Activated CD4-positive, alpha-beta T cell treated with anti-CD3 and anti-CD28 coated beads for 36 hours (primary cell): ENCODE measurements around the gene CALY. TPM values are rescaled to one million over a fixed set of nuclear protein-coding genes. Genes with fewer than 3 reads are reported as not detected.

Experiments used
- ATAC-seq: fragments of 200-7000 bp; cut with Tn5 transposase; one replicate; pipeline ENCODE4 v1.10.0; 2021; ENCODE audit warnings: mild to moderate bottlenecking, moderate library complexity
- CTCF ChIA-PET: fragments of 350-600 bp; sonication (Branson Sonifier 250); formaldehyde crosslinking; loops from one replicate; lab custom pipeline; 2021; ENCODE audit warnings: antibody characterized with exemption; lab: Charles Lee
- POLR2A ChIA-PET: fragments of 350-600 bp; sonication (Branson Sonifier 250); formaldehyde crosslinking; loops from one replicate; lab custom pipeline; 2021; ENCODE audit warnings: antibody characterized with exemption, inconsistent platforms; lab: Charles Lee
- DNase-seq: peaks from one replicate; pipeline ENCODE4 v3.0.0-alpha.2; 2020
- H3K27ac Mint-ChIP-seq: one replicate; pipeline ENCODE4 v1.8.0; 2021; ENCODE audit warnings: mixed read lengths
- H3K27me3 Mint-ChIP-seq: one replicate; pipeline ENCODE4 v1.8.0; 2021; ENCODE audit warnings: mixed read lengths
- H3K36me3 Mint-ChIP-seq: one replicate; pipeline ENCODE4 v1.8.0; 2021; ENCODE audit warnings: low read depth, mixed read lengths
- H3K4me1 Mint-ChIP-seq: one replicate; pipeline ENCODE4 v1.8.0; 2021; ENCODE audit warnings: mixed read lengths
- H3K4me3 Mint-ChIP-seq: one replicate; pipeline ENCODE4 v1.8.0; 2021; ENCODE audit warnings: mild to moderate bottlenecking, moderate library complexity, mixed read lengths
- H3K9me3 Mint-ChIP-seq: one replicate; pipeline ENCODE4 v1.8.0; 2021; ENCODE audit warnings: low read depth, mixed read lengths
- intact Hi-C, 2 experiments: fragments of 100-400 bp; cut with DNase I in 1 of 2; cut with micrococcal nuclease in 1 of 2; formaldehyde crosslinking; loops; one replicate each; pipeline versions ENCODE4 v1.14.2 to v1.15.1; 2022 to 2024; cut with DNase I, micrococcal nuclease
- total RNA-seq, 2 experiments: library from RNA; stranded (reverse); gene quantifications; one replicate each; pipeline ENCODE4 v1.2.3, GENCODE V29; 2021

The CALY gene
- total RNA-seq, 2 experiments from 2014 or later, result not detected

DNA sequence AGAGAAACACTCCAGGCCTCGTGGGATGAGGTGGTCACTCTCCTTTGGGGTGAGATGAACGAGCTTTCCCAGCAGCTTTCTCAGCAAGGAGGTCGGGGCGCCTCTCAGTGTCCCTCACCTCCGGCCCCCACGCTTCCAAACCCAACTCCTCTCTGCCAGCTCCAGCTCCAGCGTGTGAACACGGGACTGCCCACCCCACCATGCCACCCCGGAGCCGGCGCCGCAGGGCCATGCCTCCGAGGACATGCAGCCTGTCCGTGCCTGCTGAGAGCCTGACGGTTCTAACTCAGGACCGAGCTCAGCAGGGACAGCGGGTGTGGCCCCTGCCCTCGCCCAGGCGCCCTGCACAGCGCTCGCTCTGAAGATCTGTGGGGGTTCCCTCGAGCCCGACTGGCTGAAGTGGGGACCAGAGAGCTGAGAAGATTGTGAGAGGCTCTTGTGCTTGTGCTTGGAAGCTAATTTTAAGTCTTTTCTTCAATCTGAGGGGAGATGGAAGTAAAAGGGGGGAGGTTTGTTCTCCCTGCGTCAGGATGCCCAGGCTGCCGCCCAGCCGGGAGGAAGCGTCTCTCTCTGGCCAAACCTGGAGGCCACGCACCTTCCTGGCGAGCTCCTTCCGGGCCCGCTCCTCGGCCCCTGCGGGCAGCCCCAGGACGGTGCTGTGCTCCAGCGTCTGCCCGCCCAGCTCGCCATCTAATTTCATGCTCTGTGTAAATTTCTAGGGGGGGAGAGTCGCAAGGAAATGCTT is 54.9 kb downstream of the CALY start:
- Mint-ChIP-seq H3K36me3 (peaks cover 30% of the 10 kb centered on the region), H3K9me3 (no peaks in the 10 kb centered on the region), H3K4me3 (no peak overlapping the region), H3K4me1 (peaks cover 15% of the 10 kb centered on the region), H3K27me3 (no peaks in the 10 kb centered on the region), H3K27ac (no peak overlapping the region)
- ATAC-seq, result no peak
- DNase-seq, result no peak
- POLR2A ChIA-PET, result no interaction called here
- CTCF ChIA-PET, result no interaction called here
- intact Hi-C loops, result no loop called here

DNA sequence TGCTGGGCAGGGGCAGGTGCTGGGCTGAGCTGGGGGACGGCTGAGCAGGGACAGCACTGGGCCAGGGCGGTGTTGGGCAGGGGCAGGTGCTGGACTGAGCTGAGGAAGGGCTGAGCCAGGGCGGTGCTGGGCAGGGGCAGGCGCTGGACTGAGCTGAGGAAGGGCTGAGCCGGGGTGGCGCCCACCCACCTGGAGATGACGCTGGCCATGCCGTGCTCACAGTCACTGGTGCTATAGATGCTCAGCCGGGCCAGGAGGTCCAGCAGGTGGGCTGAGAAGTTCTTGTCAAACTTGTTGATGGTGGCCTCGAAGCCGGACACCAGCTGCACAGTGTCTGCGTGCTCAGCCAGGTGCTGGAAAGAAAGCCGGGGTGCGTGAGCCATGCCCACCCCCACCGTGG is 55.6 kb downstream of the CALY start:
- peaks cover 15% of the 10 kb centered on the region for H3K4me1 Mint-ChIP-seq
- H3K4me3 Mint-ChIP-seq, result no peak overlapping the region
- no peaks in the 10 kb centered on the region for H3K9me3 Mint-ChIP-seq
- no peaks in the 10 kb centered on the region for H3K27me3 Mint-ChIP-seq
- intact Hi-C loops, result no loop called here
- H3K27ac Mint-ChIP-seq, result no peak overlapping the region
- no peak for ATAC-seq
- CTCF ChIA-PET, result interaction anchor here (2.2 kb wide), 1 partner anchor 27 kb away, joined by 9 read pairs; no protein-coding TSS in a partner anchor
- POLR2A ChIA-PET, result no interaction called here
- peaks cover 24% of the 10 kb centered on the region for H3K36me3 Mint-ChIP-seq
- no peak for DNase-seq

DNA sequence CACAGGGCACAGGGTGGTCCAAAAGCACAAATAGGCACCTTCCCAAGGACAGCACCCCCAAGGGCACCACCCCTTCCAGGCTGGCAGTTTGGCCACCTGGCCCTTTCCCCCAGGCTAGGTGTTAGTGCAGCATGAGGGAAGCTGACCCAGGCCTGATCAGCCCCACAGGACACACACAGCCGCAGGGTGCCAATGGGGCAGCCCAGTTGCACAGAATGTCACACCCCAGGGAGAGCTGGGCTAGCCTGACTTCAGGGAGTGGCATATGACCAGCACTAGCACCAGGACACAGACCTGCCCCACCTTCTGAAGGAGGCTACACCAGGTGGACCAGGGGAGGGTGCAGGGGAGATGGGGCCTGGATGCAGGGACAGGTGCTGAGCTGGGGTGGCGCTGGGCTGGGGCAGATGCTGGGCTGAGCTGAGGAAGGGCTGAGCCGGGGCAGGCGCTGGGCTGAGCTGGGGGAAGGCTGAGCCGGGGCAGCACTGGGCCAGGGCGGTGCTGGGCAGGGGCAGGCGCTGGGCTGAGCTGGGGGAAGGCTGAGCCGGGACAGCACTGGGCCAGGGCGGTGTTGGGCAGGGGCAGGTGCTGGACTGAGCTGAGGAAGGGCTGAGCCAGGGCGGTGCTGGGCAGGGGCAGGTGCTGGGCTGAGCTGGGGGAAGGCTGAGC is 56.2 kb downstream of the CALY start:
- no peak for ATAC-seq
- ChIA-PET CTCF (interaction anchor here (0.6 to 2.2 kb wide), 2 partner anchors 27 to 376 kb away, joined by 3 to 9 read pairs; no protein-coding TSS in a partner anchor), POLR2A (no interaction called here)
- peaks cover 15% of the 10 kb centered on the region for H3K4me1 Mint-ChIP-seq
- H3K36me3 Mint-ChIP-seq, result peaks cover 18% of the 10 kb centered on the region
- no peak overlapping the region for H3K27ac Mint-ChIP-seq
- H3K9me3 Mint-ChIP-seq, result no peaks in the 10 kb centered on the region
- no peak for DNase-seq
- intact Hi-C loops, result no loop called here
- no peaks in the 10 kb centered on the region for H3K27me3 Mint-ChIP-seq
- no peak overlapping the region for H3K4me3 Mint-ChIP-seq

DNA sequence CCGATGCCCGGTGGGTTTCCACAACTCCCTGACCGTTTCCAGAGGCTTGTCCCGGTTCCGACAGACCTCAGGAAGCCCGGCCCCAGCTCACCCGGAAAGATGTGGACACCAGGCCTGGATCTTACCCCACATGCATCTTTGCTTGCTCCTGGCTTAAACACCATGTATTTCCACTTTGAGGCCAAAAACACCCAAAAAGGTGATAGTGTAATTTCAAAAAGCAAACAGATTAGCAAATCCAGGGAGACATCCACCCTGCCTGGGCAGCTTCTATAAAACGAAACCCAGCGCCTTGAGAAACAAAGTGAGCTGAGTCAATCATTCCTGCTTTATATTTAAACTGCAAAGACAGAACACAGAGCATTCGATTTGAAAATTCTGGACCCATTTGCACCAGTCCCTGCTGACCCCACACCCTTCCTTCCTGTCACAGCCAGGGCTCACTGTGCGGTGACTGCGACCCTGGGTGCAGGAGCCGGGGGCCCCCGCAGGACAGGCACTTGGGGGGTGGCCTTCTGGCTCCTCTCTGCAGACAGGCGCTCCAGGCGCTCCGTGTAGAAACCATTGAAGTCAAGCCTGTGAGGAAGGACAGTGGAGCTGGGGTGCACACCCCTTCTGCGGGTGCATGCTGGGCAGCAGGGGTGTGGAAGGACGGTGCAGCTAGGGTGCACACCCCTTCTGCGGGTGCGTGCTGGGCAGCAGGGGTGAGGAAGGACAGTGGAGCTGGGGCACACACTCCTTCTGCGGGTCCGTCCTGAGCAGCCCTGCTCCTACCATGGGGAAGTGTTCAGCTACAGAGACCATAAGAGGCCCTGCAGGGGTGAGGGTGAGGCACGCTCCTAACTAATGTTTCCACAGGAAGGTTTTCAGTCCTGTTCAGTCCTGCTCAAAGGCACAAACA is 57.1 kb downstream of the CALY start:
- H3K36me3 Mint-ChIP-seq, result peaks cover 16% of the 10 kb centered on the region
- H3K9me3 Mint-ChIP-seq, result no peaks in the 10 kb centered on the region
- no peak for DNase-seq
- H3K27ac Mint-ChIP-seq, result no peak overlapping the region
- ChIA-PET CTCF (interaction anchor here (0.6 to 2.2 kb wide), 3 partner anchors 28 to 375 kb away, joined by 3 to 9 read pairs (median 6); no protein-coding TSS in a partner anchor), POLR2A (no interaction called here)
- H3K4me3 Mint-ChIP-seq, result no peak overlapping the region
- no peak for ATAC-seq
- peaks cover 17% of the 10 kb centered on the region for H3K4me1 Mint-ChIP-seq
- intact Hi-C loops, result no loop called here
- H3K27me3 Mint-ChIP-seq, result no peaks in the 10 kb centered on the region

DNA sequence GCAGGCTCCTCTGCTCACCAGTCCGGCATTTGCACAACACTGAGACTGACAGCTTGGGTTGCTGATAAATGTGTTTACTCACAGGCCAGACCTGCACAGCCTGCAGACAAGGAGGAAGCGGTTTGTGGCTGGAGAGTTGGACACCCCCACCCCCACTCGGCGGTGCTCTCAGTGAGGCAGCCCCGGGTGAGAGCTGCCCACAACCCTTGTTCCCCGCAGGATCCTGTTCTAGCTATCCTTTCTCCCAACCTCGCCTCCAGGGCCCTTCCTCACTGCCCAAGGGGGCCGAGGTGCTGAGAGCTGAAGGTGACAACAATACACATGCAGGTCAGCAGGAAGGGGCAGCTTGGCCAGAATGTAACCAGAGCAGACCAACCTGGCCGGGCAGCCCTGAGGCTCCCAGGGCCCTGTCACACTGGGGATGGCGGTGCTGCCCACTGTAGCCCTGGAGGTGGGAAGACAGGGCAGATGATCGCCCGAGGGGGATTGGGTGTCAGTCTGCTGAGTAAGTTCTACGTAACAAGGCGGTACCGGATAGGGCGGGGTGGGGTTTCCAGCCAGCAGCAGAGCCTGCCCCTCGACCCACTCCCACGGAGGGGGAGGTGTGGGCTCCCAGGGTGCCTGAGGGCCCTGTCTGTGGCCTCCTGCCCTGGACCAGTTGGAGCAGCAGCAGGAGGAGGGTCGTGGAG is 58.0 kb downstream of the CALY start:
- Mint-ChIP-seq H3K36me3 (peaks cover 14% of the 10 kb centered on the region), H3K4me1 (peaks cover 19% of the 10 kb centered on the region), H3K27ac (peak overlapping the region; percentile 29), H3K9me3 (no peaks in the 10 kb centered on the region), H3K27me3 (no peaks in the 10 kb centered on the region), H3K4me3 (peak overlapping the region; percentile 46)
- POLR2A ChIA-PET, result interaction anchor here (0.9 kb wide), 1 partner anchor 19 kb away, joined by 3 read pairs; no protein-coding TSS in a partner anchor
- CTCF ChIA-PET, result interaction anchor here (0.8 to 2.2 kb wide), 4 partner anchors 9 to 135 kb away, joined by 3 to 9 read pairs (median 6); no protein-coding TSS in a partner anchor
- intact Hi-C loops, result no loop called here
- peak; percentile 68 for DNase-seq
- ATAC-seq, result peak; percentile 7

DNA sequence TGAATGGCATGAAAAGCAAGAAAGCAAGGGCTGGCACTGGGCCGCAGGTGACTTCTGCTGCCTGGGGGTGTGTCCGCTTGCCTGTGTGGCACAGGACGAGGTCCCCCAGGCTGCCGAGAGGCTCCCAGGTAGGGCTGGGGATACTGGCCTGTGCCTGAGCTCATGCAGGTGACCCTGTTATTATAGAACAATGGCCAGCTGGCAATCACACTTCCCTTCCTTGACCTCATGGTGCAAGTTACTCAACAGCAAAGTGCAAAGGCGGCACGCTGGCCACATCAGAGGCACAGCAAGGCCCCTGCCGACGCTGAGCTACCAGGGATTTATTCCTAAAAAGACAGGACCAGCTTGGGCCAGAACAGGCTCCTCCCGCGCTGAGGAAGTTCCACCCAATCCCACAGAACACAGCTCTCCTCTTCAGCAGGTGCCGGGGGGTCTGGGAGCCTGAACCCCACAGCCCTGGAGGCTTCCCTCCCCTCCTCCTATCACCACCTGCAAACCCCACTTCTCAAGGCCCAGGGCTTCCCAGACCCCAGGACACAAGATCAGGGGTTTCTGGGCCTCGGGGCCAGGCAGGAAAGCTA is 58.6 kb downstream of the CALY start:
- H3K27me3 Mint-ChIP-seq, result no peaks in the 10 kb centered on the region
- ChIA-PET POLR2A (interaction anchor here (0.9 kb wide), 1 partner anchor 19 kb away, joined by 3 read pairs; no protein-coding TSS in a partner anchor), CTCF (interaction anchor here (0.8 to 1.5 kb wide), 3 partner anchors 10 to 26 kb away, joined by 3 to 6 read pairs (median 4); no protein-coding TSS in a partner anchor)
- peaks cover 19% of the 10 kb centered on the region for H3K4me1 Mint-ChIP-seq
- DNase-seq, result no peak
- intact Hi-C loops, result no loop called here
- peak overlapping the region; percentile 46 for H3K4me3 Mint-ChIP-seq
- peaks cover 14% of the 10 kb centered on the region for H3K36me3 Mint-ChIP-seq
- no peaks in the 10 kb centered on the region for H3K9me3 Mint-ChIP-seq
- ATAC-seq, result no peak
- peak overlapping the region; percentile 24 for H3K27ac Mint-ChIP-seq

DNA sequence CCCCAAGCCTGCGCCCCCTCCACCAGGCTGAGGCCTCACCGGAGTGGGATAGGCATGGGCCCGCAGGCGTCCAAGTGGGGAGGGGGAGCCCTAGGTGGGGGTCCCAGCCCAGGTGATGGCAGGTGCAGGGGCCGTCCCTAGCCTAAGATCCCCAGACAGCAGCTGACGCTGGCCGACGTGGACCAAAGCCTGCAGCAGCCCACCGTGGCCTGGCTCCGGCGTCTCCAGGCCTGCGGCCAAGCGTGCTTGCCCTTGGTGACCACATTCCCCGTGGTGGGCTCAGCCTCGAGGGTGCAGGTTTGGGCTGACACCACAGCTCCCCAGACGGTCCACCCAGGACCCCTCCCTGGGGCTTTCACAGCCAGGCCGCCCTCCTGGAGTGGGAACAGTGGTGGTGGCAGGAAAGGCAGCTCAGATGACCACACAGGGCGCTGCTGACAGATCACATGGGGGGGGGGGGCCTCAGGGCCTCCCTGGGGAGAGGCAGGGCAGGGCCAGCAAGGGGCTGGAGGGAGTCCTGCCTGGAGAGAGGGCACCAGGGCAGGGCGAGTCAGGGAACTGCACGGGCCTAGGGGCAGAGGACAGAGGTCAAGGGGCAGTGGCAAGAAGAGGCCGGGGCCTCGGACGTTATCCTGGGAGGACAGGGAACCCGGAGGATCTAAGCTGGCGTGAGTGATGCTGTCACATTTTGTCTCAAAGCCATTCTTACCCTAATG is 59.3 kb downstream of the CALY start:
- CTCF ChIA-PET, result interaction anchor here (1.2 to 1.5 kb wide), 2 partner anchors 20 to 26 kb away, joined by 4 to 6 read pairs; no protein-coding TSS in a partner anchor
- Mint-ChIP-seq H3K4me3 (peak overlapping the region; percentile 4), H3K4me1 (peaks cover 19% of the 10 kb centered on the region), H3K27ac (no peak overlapping the region), H3K9me3 (no peaks in the 10 kb centered on the region), H3K36me3 (peaks cover 15% of the 10 kb centered on the region), H3K27me3 (no peaks in the 10 kb centered on the region)
- intact Hi-C loops, result no loop called here
- ATAC-seq (no peak), DNase-seq (no peak)
- POLR2A ChIA-PET, result no interaction called here

DNA sequence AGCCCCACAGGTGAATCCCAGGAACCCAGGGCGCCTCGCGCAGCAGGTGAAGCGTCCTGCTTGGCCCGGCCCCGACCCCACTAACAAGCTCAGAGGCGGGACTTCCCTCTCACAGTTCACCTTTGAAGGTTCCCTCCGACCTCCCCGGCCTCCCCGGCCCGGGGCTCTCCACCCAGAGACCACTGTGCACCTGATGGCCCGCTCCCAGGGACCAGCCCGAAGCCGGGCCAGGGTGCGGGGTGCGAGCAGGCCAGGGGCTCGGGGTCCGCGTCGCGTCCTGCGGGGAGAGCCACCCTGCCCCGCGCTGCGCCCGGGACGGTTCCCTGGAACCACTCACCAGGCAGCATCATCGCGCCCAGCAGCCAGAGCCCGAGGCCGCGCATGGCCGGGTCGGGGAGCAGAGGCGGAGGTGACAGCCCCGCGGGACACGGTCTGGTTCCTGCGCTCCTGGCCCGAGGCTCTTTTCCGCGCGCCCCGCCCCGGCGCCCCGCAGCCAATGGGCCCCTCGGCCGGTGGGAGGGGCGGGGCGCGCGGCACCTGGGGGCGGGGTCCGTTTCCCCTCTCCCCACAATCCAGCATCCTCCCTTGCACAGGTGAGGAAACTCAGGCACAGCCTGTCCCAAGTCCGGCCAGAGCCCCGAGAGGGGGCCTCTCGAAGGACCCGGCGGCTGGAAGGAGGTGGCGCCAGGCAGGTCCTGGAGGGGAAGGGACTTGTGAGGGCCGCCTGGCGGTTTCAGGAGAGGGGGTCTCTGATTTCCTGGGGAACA is 60.1 kb downstream of the CALY start, which contains the start of gene ADAM8:
Gene ADAM8, minus strand, starts transcription at position 434 of the 767 bp plus-strand sequence. Its CDS starts 51 bp downstream, at position 383.
- peak; percentile 55 for ATAC-seq
- ChIA-PET CTCF (interaction anchor here (1.2 to 2.0 kb wide), 3 partner anchors 14 to 27 kb away, joined by 3 to 12 read pairs (median 4); no protein-coding TSS in a partner anchor), POLR2A (interaction anchor here (0.7 to 2.0 kb wide), 3 partner anchors 16 to 81 kb away, joined by 4 to 8 read pairs (median 4); partner anchors contain the start of gene FUOM)
- Mint-ChIP-seq H3K9me3 (no peaks in the 10 kb centered on the region), H3K27ac (peak within 1 kb of the TSS; percentile 90), H3K4me1 (peaks cover 19% of the 10 kb centered on the region), H3K36me3 (peaks cover 17% of the 10 kb centered on the region), H3K27me3 (no peaks in the 10 kb centered on the region), H3K4me3 (peak within 1 kb of the TSS; percentile 92)
- DNase-seq, result peak; percentile 86
- intact Hi-C loops, result loop anchor here in 1 of 2 experiments (1.0 kb wide), 1 partner anchor 82 kb away; the partner anchor contains the start of gene FUOM

DNA sequence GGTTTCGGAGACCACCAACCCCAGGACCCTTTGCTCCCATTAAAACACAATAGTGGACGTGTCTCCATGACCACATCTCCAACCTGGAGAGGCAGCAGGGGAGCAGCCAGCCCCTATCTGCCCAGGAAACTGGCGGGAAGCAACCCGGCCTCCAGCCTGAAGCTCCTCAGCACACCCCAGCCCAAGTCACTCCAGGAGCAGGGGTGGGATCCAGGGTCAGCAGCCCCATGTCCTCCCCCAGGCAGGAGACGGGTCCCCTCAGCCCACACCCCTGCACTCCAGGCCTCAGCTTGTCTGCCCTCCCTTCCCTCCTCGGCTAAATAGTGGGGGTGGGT is 60.6 kb downstream of the CALY start:
- ATAC-seq, result peak; percentile 1

More for the DNA sequence above, 60.6 kb downstream of the CALY start:
- ChIA-PET POLR2A (interaction anchor here (0.7 to 2.0 kb wide), 3 partner anchors 15 to 82 kb away, joined by 4 to 8 read pairs (median 4); partner anchors contain the start of gene FUOM), CTCF (interaction anchor here (0.6 to 2.2 kb wide), 6 partner anchors 10 to 38 kb away, joined by 3 to 12 read pairs (median 4); no protein-coding TSS in a partner anchor)
- Mint-ChIP-seq H3K27ac (peak overlapping the region; percentile 90), H3K4me3 (peak overlapping the region; percentile 92), H3K36me3 (peaks cover 17% of the 10 kb centered on the region), H3K27me3 (no peaks in the 10 kb centered on the region), H3K9me3 (no peaks in the 10 kb centered on the region), H3K4me1 (peaks cover 19% of the 10 kb centered on the region)
- intact Hi-C loops, result loop anchor here in 1 of 2 experiments (1.0 kb wide), 1 partner anchor 82 kb away; the partner anchor contains the start of gene FUOM
- no peak for DNase-seq
